HG03280 (cell line): ENCODE data around the gene B3GAT2.

Experiments
- ATAC-seq: cut with Tn5 transposase; IDR thresholded peaks from one replicate; pipeline ENCODE4 v1.9.1; 2021; ENCODE audit warnings: mild to moderate bottlenecking, moderate library complexity; ENCODE audit not compliant: unreplicated experiment

The B3GAT2 gene

DNA sequence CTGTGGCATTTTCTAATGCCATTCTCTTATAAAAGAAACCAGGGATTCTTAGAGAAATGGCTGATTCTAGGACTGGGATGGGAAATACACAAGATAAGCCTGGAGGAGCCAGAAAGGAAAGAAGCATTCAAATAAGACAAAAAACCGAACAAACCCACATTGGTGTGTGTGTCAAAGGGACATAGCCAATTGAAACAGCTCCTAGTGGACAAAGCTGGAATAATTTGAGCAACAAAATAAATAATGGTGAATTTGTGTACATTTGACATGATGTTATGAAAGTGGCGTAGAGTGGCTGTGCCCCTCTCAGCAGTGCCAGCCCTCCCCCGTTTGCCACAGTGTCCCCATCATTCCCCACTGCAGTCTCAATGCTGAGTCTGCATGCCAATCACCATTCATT is 55.5 kb downstream of the B3GAT2 start:
- no peak for ATAC-seq

GRCh38 chr6:70900047-70900446 is 56.8 kb downstream of the B3GAT2 start:
- ATAC-seq: no peak

GRCh38 chr6:70894001-70894400 is 62.9 kb downstream of the B3GAT2 start:
- ATAC-seq: no peak

DNA sequence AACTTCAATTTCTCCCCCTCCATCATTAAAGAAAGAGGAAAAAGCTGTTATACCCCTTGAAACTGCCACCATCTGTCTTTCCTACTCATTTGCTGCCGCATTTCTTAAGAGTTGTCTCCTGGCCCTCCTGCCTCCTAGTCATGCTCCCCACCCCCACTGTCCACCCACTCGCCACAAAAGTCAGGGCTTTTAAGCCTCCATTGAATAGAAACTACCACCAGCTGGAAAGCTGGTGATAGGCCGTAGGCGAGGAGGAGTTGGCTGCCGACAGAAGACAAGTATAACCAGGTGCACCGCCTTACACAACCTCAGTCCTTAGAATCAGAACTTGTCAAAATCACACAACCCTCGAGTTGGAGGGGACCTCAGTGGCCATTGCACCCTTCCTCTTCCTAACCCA is 67.6 kb downstream of the B3GAT2 start:
- no peak for ATAC-seq

- no peak for ATAC-seq
Measured at GRCh38 chr6:70886661-70887060, 70.2 kb downstream of the B3GAT2 start.

DNA sequence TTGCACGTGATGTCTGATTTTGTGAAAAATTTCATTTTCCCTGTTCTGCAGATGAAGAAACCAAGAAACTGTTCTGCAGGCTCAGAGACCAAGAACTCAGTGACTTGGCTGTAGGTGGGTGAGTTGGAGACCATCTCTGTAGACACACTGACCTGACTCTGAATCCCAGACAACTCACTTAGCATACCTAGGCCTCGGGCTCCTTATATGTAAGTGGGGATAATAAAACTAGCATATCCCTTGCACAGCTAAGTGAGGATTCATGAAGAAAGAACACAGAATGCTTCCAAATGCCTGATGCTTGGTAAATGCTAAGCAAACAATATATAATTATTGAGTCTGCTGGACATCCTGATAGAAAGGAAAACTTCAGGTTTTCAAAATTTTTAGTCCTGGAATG is 70.8 kb downstream of the B3GAT2 start:
- no peak for ATAC-seq

DNA sequence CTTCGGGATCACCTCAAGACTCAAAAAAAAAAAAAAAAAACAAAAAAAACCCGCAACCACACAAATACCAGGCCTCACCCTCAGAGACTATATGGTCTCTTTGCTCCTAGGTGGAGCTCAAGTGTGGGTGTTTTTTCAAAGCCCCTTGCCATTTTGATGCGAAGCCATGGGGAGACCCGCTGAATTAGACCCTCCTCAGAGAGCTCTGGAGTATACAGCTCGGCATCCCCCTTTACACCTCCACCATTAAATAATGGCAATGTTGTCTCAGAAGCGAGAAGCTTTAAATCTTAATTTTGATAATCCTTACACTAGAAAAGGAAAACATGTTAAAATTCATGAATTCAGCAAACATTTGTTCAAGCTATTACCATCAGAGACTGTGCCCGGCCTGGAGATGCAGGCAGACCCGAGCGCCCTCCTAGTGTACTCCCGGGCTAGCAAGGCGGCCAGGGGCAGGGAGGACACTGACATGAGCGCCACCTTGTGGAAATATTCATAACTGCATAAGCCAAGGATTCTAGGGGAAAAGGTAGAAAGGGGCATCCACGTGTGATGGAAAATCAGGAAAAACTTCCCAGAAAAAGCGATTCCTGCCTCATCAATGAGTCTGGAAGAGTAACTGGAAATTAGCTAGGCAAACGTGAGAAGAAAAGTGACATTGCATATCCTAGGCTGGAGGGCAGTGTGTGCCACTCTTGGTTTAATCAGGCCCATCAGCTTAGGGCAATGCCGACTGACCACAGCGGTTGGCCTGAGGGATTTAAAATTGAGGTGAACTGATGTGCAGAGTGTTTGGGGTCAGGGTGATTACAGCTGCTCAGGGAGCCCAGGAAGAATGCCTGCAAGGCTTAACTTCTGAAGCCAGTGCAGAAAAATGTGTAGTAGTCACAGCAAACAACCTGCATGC is 72.5 kb downstream of the B3GAT2 start:
- peak; percentile 80 for ATAC-seq

DNA sequence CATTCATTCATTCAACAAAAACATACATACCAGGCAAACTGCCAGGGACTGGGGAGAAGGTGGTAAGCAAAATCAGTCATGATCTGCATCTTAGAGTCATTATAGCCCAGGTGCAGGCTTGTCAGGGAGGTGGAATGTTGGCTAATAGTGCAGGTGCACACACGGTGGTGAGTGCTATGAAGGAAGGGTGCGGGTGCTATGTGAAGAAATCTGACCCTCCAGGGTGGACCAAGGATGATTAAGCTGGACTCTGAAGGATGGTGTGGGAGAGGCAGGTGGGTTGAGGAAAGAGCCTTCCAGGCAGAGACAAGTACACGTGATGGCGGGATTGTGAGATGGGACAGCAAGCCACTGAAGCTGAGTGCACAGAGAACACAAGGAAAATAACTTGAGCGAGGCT is 77.4 kb downstream of the B3GAT2 start:
- ATAC-seq: no peak

DNA sequence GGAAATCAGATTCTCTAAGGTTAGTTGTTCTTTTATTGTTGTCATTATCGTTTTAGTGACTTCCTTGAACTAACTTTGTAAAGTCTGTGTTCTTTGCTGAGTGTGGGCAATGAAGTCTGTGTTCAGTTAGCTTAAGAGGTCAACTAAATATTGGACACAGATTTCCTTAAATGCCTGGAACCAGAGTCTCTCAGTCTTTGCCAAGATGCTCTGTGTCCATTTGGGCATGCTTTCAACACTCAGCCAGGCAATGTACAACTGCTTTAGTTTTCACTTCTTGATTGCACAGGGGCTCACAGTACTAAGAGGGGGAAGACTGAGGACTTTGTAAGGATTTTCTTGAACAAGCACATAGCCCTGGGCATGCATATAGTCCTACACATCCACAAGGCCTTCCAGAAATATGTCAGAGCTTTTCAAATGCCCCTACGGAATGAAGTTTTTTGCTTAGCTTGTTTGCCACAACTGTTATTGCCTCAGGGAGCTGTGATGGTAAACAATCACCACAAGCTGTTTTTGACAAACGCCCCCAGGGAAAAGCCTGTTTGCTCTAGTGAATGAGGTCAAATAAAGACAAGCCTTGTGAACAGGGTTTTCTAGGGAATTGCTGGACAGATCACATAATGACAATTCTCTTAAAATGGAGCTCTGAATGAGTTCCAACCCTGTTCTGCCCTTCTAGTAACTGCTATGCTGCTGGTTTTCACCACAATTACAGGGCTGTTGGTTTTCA is 82.5 kb downstream of the B3GAT2 start:
- ATAC-seq: no peak

DNA sequence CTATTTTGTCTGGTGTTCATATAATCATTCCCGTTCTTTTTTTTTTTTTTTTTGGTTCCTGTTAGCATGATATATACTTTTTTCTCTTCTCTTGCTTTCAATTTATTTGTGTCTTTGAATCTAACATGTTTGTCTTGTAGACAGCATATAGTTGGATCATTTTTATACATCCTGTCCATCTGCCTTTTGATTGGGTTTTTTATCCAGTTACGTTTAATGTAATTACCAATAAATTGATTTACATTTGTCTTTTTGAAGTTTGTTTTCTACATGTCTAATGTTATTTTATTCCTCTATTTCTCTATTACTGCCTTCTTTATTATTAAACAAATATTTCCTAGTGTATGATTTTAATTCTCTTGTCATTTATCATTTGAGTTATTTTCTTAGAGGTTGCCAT is 84.4 kb downstream of the B3GAT2 start:
- no peak for ATAC-seq

DNA sequence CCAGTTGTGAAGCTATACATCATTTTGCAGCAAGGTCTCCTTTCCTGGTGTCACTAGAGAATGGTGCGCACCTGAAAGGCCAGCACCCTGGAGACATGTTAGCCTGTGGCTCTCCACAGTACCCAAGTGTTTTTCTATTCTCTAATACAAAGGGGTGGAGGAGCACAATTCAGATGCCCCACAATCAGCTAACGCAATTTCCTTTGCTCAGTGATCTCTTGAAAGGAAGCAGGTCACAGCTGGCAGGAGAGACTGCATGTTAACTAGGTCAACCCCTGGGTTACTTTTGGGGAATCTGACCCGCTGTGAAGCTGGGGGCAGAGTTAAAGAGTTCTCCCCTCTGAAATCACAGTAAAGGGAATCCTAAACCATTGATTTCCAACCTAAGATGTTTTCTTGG is 92.5 kb downstream of the B3GAT2 start:
- no peak for ATAC-seq

GRCh38 chr6:70863343-70863742 is 93.5 kb downstream of the B3GAT2 start:
- no peak for ATAC-seq

DNA sequence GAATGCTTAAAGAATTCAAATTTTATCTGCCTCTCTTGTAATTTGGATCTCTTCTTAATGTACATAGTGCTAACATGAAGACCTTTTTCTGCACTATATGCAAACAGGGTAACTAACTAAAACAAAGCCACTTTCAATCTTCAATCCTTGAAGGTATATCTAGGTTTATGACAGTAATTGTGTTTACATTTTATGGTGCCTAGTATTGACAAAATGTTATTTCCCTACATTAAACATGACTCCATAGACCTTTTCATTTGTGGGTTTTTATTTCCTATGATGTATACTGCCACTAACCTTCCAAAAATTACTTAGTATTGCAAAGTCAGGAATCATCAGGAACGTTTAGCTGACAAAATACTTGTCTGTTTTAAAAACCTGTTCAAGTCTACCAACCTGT is 95.9 kb downstream of the B3GAT2 start:
- ATAC-seq: no peak

DNA sequence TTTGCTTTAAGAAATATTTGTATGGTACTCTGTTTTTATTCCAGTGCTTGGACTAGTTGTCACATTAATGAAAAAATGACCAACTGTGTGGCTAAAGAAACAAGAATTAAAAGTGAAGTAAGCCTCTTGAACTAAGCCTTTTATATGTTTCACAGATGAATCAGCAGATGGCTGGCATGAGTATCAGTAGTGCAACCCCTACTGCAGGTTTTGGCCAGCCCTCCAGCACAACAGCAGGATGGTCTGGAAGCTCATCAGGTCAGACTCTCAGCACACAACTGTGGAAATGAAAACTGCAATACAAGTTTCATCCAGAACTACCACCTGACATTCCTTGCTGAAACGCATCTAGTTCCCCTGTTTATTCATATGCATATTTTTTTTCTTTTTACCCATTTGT is 96.8 kb downstream of the B3GAT2 start:
- no peak for ATAC-seq

DNA sequence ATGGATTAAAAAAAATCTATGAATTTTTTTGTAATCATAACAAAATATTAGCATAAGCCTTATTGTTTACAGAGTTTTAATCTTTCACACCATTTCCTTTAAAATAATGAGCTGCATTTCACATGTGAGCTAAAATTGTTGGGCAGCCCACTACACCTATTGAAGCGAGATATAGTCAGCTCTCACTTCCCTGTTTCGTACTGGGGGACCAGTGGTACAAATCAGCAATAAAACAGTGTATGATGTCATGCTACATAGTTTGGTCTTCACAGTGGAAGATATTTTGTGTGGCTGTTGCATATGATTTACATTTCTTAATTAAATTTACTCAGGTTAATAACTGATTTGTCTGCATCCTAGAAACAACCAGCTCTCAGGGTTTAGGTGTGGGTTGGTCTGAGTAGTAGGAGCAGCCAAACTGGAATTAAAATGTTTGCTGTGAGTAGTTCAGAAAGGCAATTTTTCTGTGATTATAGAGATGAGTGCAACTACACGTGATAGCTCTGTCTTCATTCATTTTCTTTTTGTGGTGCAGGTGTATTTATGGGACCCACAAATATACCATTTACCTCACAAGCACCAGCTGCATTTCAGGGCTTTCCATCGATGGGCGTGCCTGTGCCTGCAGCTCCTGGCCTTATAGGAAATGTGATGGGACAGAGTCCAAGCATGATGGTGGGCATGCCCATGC is 99.3 kb downstream of the B3GAT2 start:
- peak; percentile 97 for ATAC-seq

DNA sequence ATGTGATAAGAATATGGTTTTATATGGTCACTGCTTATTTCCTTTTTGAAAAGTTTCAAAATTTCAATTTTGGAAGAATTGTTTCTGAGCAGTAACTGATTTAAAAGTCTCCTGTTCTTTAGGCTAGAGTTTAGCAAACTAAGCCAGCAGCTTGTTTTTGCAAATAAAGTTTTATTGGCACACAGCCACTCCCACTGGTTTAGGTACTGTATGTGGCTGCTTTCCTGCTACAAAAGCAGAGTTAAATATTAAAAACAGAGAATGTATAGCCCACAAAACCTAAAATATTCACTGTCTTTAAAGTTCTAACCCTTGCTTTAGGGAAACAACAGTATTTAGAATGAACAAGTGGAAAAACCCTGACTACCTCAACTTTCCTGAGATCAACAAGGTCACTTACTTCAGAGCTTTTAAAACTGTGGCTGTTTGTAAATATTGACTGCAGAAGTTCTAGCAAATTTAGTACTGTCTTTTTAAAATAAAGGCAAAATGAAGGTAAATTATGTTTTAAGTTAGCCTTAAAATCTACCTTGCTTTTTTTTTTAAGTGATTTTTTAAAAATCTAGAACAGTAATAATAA is 104.1 kb downstream of the B3GAT2 start:
- no peak for ATAC-seq

DNA sequence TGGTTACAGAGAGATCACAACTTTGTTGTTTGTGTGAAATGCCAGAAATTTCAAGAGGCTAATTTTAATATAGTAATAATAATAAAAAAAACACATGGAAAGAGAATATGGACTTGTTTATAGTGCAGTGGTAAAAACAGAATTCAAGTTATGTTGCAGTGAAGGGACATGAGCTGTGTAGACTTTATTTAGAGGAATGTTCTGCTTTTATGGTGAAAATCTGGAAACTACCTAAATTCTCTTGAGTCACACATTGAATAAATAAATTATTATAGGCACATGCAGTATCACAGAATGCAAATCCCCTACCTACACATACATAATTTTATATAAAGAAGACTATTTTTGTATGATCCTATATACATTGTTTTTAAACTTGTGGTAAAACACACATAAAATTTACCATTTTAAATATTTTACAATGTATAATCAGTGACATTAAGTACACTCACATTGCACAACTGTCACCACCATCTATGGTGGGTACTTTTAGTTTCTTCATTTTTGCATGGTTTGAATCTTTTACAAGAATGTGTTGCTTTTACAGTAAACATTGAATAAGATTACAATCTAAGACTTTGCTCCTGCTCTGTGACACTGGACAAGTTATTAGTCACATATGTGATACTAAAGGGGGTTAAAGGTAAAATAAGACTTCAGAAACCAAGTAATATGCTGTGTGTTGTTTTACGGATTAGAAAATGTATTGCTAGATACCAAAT is 107.4 kb downstream of the B3GAT2 start:
- ATAC-seq: no peak

GRCh38 chr6:70847106-70848084 is 109.5 kb downstream of the B3GAT2 start:
- ATAC-seq: no peak

DNA sequence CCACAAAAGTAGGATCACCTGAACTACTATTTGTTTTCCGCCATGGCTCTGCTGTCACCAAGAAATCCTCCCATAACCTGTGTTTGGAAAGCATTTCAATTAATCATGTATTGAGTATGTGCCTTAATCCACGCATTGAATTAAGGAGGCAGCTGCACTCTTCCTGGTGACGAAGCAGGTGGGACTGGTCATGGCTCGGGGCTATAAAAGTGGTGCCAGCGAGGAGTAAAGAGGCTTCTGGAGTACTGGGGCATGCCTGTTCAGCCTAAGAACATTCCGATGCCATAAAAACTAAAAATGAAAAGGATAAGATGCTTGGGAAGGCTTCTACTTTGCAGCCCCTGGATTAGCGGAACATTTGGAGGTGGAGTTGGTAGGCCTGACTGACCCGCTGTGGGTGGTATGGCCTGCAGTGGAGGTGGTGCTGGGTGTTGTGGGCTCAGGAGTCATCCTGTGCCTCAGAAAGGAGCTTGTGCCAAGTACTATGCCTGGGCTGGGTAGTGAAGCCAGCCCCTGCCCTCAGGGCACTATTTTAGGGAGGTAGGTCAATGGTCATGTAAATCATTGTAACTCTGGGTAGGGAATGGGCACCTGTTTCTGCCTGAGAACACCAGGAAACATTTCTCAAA is 110.5 kb downstream of the B3GAT2 start:
- ATAC-seq: no peak
